Activated CD4-positive, alpha-beta T cell treated with anti-CD3 and anti-CD28 coated beads, Interleukin-2, amount 50 U/mL, for 16 hours (primary cell): Measurements from ENCODE around the gene SMAD6.

Source experiments
- DNase-seq: peaks from one replicate; pipeline ENCODE4 v3.0.0-alpha.2; 2020

SMAD6 gene

GRCh38 chr15:66760968-66761725 is 59.1 kb downstream of the SMAD6 start:
- no peak for DNase-seq

GRCh38 chr15:66761726-66762595 is 59.9 kb downstream of the SMAD6 start:
- no peak for DNase-seq

GRCh38 chr15:66763186-66764071 is 61.4 kb downstream of the SMAD6 start:
- no peak for DNase-seq

GRCh38 chr15:66764072-66764786 is 62.2 kb downstream of the SMAD6 start:
- no peak for DNase-seq

GRCh38 chr15:66765478-66766281 is 63.6 kb downstream of the SMAD6 start:
- no peak for DNase-seq

- DNase-seq: no peak
Observed at GRCh38 chr15:66766282-66767230, 64.5 kb downstream of the SMAD6 start.

GRCh38 chr15:66767240-66767659 is 65.2 kb downstream of the SMAD6 start:
- DNase-seq: no peak

GRCh38 chr15:66768987-66769386 is 67.0 kb downstream of the SMAD6 start:
- no peak for DNase-seq

GRCh38 chr15:66770518-66771350 is 68.7 kb downstream of the SMAD6 start:
- DNase-seq: no peak

GRCh38 chr15:66771351-66771650 is 69.3 kb downstream of the SMAD6 start:
- no peak for DNase-seq

- DNase-seq: no peak
Observed at GRCh38 chr15:66772604-66773128, 70.6 kb downstream of the SMAD6 start.

GRCh38 chr15:66773129-66773873 is 71.3 kb downstream of the SMAD6 start:
- DNase-seq: no peak

GRCh38 chr15:66774001-66774814 is 72.2 kb downstream of the SMAD6 start:
- peak; percentile 27 for DNase-seq

- DNase-seq: no peak
Observed at GRCh38 chr15:66775127-66776105, 73.4 kb downstream of the SMAD6 start.

- no peak for DNase-seq
Observed at GRCh38 chr15:66777054-66777453, 75.0 kb downstream of the SMAD6 start.

- DNase-seq: no peak
Observed at GRCh38 chr15:66777596-66778313, 75.7 kb downstream of the SMAD6 start.
